ACC112 (cell line): ENCODE data around the gene WBP2.

Experiments used
- H2AFZ ChIP-seq: fragments of 200-600 bp; sonication (generic); one replicate; pipeline ENCODE4 v1.6.0; 2017; ENCODE audit warnings: antibody characterized with exemption, low read length; ENCODE audit not compliant: unreplicated experiment
- H3K27ac ChIP-seq: fragments of 200-600 bp; sonication (generic); 2 replicates; pipeline ENCODE4 v1.5.1; 2014; ENCODE audit warnings: low read depth, mild to moderate bottlenecking, antibody characterized with exemption, low read length, moderate library complexity
- H3K27me3 ChIP-seq: fragments of 200-600 bp; sonication (generic); 2 replicates; pipeline ENCODE4 v1.6.1; 2014; ENCODE audit warnings: mild to moderate bottlenecking, antibody characterized with exemption, low read length, moderate library complexity, mixed read lengths; ENCODE audit not compliant: insufficient read depth
- H3K36me3 ChIP-seq: fragments of 200-600 bp; sonication (generic); 2 replicates; pipeline ENCODE4 v1.6.1; 2016; ENCODE audit warnings: mild to moderate bottlenecking, antibody characterized with exemption, low read length, moderate library complexity, mixed read lengths; ENCODE audit not compliant: insufficient read depth
- H3K4me1 ChIP-seq: fragments of 200-600 bp; sonication (generic); one replicate; pipeline ENCODE4 v1.6.1; 2016; ENCODE audit warnings: low read length, mixed read lengths; ENCODE audit not compliant: insufficient read depth, unreplicated experiment, control insufficient read depth
- H3K4me3 ChIP-seq: fragments of 200-600 bp; sonication (generic); 2 replicates; pipeline ENCODE4 v1.5.1; 2014; ENCODE audit warnings: mild to moderate bottlenecking, low read depth, low read length
- H3K79me2 ChIP-seq: fragments of 200-600 bp; sonication (generic); one replicate; pipeline ENCODE4 v1.6.0; 2016; ENCODE audit warnings: low read length; ENCODE audit not compliant: control insufficient read depth, unreplicated experiment, insufficient read depth

The WBP2 gene

DNA sequence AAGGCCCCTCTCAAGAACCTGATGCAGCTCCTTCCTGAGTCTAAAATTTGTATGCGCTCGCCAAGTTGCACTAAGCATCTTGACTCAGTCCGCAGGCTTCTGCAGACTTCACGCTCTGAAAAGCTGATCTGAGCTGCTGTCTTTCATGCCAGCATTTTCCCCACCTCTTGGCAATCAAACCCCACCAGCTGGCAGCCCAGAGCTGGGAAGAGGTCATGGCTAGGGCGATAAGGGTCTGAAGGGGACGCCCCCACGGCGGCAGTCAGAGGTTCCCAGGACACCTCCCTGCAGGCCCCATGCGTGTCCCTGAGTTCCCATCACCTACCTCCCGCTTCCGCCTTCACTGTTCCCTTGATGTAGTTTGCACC lies 5.9 kb downstream of the WBP2 start:
- peaks cover 31% of the 10 kb centered on the region for H3K4me1 ChIP-seq
- no peak overlapping the region for H3K27ac ChIP-seq
- no peaks in the 10 kb centered on the region; the same call in 1 of the 2 replicates for H3K36me3 ChIP-seq
- no peaks in the 10 kb centered on the region for H3K27me3 ChIP-seq
- H2AFZ ChIP-seq = no peak overlapping the region
- H3K79me2 ChIP-seq = peaks cover 4% of the 10 kb centered on the region
- no peak overlapping the region for H3K4me3 ChIP-seq

DNA sequence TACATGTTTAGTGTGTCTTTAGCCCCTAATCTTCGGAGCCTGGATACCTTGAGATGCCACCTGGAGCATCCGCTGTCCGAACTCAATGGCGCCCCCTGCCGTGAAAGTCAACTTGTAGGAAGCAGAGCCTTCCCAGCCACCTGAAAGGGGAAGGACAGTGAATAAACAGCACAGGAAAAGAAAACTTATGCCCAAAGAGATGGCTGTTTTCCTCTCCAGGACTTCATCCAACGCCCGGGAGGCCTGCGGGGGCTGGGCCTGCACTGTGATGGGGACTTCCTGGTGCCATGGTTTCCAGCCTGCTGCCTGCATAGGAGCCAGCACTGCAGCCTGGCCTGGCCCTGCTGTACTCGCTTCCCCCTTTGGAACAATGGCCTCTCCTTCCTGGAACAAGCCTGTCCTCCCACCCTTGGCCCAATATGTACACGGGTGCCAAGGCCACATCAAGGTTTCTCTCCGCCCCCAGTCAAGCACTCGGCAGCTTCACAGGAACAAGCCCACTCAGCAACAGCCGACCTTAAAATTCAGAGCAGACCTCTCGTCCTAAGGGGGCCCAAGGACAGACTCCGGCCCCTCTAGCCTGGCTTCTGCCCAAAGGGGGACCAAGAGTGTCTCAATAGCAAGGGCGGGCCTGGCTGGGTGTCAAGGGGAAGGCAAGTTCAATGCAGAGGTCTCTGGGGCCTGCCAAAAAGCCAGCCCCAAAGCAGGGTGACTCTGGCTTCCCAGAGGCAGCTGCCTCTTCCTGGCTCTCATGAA lies 6.4 kb downstream of the WBP2 start:
- Histone ChIP-seq H3K4me3 (no peak overlapping the region), H3K79me2 (peaks cover 3% of the 10 kb centered on the region), H3K36me3 (no peaks in the 10 kb centered on the region; the same call in 1 of the 2 replicates), H2AFZ (no peak overlapping the region), H3K4me1 (peaks cover 28% of the 10 kb centered on the region), H3K27ac (no peak overlapping the region), H3K27me3 (no peaks in the 10 kb centered on the region)

DNA sequence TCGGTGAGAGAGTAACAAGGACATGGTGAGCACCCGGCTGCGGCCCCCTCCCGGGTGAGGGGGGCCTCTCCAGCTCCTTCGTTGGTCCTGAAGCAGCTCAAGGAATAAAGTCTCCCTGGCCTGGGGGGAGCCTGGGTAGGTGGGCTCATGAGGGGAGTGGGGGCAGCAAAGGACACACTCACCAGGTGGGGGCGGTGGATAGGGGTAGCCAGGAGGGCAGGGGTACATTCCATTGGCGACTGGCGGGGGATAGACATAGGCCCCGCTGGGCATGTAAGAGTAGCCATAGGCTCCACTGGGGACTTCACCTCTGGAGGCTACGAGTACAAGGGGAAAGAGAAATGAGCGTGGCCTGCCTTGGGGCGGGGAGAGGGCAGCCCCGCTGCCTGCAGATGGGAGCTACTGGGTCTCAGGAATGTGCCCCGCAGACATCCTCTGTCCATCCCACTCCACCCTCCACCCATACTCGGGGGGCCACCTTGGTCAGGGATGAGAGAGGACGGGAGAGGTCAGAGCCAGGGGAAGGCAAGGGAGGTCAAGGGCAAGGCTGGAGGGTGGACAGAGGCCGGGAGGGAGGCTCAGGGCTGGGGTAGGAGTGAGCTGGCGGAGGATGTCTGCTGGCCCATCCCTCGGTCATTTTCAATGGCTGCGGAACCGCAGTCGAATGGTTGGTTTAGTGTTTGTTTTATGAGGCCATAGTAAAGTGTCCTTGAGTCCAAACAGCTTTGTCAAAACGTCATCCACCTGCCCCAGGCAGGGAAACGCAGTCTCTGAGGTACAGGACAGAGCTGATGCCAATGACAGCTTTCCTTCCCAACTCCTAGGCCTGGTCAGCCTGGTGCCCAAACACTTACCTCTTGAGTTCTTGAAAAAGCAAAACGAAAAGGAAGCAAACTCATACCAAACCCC lies 7.3 kb downstream of the WBP2 start:
- Histone ChIP-seq H3K4me1 (peaks cover 20% of the 10 kb centered on the region), H2AFZ (no peak overlapping the region), H3K36me3 (no peaks in the 10 kb centered on the region; the same call in 1 of the 2 replicates), H3K27ac (no peak overlapping the region), H3K27me3 (no peaks in the 10 kb centered on the region), H3K4me3 (no peak overlapping the region), H3K79me2 (peaks cover 3% of the 10 kb centered on the region)

DNA sequence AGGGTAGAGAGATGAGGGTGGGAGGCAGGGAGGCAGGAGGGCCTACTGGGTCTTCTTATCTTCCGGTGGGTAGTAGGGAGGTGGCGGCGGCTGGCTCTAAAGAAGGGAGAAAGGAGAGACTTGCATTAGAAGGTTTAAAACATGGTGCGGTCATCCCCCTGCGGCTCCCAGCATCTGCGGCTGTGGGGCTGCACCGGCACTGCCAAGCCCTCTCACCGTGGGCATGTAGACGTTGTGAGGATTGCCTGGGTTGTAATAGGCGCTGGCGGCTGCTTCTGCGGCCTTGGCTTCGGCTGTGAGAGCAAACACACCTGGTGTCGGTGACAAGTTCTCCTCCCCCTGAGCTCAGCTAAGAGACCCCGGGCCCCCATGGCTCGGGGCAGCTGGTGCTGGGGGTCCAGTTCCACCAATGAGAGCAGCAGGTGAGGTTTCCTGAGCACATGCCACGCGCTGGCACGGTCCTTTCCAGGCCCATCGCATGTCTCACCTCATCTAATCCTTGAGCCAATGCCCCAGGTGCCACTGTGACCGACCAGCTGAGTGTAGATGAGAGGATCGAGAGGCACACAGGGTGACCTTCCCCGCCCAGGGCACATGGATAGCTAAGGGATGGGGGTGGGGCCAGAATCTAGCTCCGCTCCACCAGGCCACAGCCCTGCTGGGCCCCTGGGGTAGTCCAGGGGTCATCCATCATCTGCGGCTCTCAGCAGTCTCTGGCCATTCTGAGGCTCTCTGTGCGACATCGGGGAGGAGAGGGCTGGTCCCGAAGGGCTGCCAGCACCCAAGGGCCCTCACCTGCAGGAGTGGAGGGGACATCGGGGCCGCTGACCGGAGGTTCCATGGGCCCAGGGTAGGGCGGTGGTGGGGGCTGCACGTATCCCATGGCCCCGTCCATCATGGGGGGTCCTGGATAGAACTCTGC lies 8.2 kb downstream of the WBP2 start:
- Histone ChIP-seq H3K4me1 (peaks cover 16% of the 10 kb centered on the region), H3K79me2 (no peaks in the 10 kb centered on the region), H3K4me3 (no peak overlapping the region), H3K27me3 (no peaks in the 10 kb centered on the region), H3K36me3 (no peaks in the 10 kb centered on the region; the same call in 1 of the 2 replicates), H2AFZ (no peak overlapping the region), H3K27ac (no peak overlapping the region)

DNA sequence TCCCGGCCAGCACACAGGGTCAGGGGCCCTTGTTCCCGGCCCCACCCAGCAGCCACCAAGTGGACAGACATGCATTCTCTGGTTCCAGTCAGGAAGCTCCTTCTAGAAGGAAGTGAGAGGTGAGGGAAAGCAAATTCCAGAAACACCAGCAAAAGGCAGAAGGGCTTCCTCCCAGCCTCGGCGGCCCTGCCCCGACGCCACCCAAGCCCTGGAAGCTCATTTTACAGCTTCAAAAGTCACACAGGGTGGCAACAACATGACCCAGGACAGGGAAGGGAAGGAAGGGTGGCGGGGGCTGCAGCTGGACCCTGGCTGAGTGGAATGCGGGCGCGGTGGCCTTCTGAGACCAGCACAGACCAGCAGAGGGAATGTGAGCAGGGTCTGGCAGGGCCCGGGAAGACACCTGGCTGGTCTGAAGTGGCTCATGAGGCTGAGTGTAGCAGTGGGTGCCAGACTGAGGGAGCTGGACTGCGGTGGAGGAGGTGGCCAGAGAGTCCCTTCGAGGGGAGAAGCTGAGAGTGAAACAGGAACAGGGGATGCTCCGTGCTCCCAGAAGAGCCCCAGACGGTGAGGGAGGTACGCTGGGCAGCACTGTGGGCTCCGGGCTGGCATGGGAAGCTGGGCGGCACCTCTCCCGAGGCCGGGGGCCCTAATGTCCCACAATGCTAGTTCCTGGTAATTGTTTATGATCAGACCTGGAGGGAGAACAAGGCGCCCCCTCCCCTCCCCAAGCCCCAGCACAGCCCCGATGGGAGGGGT lies 9.0 kb downstream of the WBP2 start:
- Histone ChIP-seq H3K36me3 (no peaks in the 10 kb centered on the region; the same call in 1 of the 2 replicates), H3K4me3 (no peak overlapping the region), H3K27ac (no peak overlapping the region), H3K27me3 (no peaks in the 10 kb centered on the region), H2AFZ (no peak overlapping the region), H3K79me2 (no peaks in the 10 kb centered on the region), H3K4me1 (peaks cover 16% of the 10 kb centered on the region)

DNA sequence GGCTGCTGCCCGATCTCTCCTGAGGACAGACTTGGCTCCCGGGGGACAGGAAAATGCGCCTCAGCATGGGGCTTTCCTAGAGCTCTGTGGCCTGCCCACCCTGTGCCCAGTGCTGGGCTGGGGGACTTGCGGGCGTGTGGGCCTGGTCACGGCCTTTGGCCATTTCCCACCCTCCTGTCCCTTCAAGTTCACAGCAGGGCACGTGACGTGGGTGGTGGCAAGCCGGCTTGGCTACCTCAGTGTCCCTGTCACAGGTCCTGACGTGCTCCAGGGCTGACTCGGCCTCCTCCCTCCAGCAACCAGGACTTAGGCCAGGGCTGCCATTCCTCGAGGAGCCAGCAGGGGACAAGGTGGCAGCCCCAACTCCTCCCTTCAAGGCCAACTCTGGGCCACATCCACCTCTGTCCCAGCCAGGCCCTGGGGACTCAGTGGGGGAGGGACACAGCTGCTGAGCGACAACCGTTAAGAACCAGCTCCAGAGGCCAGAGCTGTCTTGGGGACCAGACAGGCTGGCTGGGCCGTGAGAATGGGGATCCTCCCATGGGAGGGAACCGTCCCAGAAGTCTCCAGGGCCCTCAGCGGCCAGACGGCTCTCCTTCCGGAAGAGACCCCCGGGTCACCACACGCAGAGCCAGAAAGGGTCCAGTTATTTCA lies 9.9 kb downstream of the WBP2 start:
- Histone ChIP-seq H2AFZ (no peak overlapping the region), H3K36me3 (no peaks in the 10 kb centered on the region; the same call in 1 of the 2 replicates), H3K4me1 (peaks cover 16% of the 10 kb centered on the region), H3K27ac (peak overlapping the region; percentile 26; the same call in 1 of the 2 replicates), H3K27me3 (no peaks in the 10 kb centered on the region), H3K79me2 (no peaks in the 10 kb centered on the region), H3K4me3 (no peak overlapping the region)

DNA sequence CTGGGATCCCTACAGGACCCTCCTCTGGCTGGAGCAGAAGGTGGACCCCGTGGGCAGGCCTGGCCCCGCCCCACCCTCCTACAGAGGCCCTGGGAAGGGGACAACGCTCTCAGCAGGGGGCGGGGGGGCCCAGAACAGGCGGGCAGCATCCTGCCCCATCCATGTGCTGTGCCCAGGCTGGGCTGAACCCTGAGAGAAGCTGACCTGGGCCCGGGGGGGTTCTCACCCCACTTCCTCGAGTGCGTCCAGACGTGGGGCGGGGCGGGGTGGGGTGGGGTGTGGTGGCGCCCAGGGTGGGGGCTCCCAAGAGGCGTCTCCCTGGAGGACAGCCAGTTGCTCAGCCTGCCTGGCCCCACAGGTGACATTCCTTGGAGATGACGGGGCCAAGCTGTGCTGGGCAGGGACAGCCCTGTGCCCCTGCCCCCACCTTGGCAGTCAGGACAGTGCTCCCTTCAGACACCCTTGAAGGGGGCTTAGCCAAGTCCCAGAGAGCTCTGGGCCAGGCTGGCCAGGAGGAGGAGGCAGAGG lies 10.5 kb downstream of the WBP2 start:
- H3K4me3 ChIP-seq = no peak overlapping the region
- no peaks in the 10 kb centered on the region; the same call in 1 of the 2 replicates for H3K36me3 ChIP-seq
- H3K27me3 ChIP-seq = no peaks in the 10 kb centered on the region
- H3K79me2 ChIP-seq = no peaks in the 10 kb centered on the region
- H2AFZ ChIP-seq = no peak overlapping the region
- peaks cover 16% of the 10 kb centered on the region for H3K4me1 ChIP-seq
- peak overlapping the region; percentile 26; the same call in 1 of the 2 replicates for H3K27ac ChIP-seq

DNA sequence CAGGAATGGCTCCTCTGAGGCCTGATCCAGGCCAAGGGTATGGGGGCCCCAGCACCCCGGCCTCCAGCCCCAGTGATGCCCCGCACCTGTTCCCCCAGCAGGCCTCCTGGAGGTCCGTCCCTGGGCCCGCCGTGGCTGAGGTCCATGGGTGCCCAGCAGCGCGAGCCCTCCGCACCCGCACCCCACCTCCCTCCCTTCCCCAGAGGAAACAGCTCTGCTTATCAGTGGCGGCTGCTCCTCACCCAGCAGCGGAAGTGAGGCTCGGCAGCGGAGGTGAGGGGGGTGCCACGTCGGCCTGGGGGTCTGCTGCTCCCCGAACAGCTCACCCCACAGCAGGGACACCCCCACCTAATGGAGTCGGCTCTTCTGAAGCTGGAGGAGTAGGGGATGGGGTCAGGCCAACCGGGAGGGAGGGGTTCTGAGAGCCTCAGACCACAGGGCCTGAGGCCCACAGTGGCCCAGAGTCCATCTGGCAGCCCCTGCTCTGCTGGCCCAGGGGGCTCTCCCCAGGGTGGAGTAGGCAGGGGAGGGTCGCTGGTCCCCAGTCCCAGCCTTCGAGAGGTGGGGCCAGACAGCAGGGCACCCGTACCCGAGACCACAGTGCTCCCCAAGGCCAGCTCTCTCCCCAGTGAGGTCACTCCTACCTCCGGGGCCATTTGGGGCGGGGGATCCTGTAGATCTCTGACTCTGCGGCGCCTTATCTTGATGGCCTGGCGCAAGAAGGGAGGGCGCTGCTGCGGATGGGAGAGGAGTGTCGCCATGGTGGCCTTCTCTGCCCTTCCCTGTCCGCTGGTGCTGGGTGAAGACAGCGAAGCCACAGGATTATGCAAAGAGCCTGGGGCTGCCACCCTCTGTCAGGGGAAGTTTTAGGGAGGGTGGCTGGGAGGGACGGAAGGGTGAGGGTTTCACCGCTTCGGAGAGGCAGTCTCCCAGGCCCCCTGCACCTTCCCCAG lies 11.3 kb downstream of the WBP2 start, which contains the start of gene UNC13D:
UNC13D (minus strand) TSS at position 828 of the 953 bp plus-strand sequence; CDS start at position 761, 67 bp downstream.
- no peaks in the 10 kb centered on the region for H3K27me3 ChIP-seq
- no peak within 1 kb of the TSS for H3K4me3 ChIP-seq
- no peaks in the 10 kb centered on the region; the same call in 1 of the 2 replicates for H3K36me3 ChIP-seq
- no peak within 1 kb of the TSS for H2AFZ ChIP-seq
- H3K4me1 ChIP-seq = peaks cover 16% of the 10 kb centered on the region
- H3K27ac ChIP-seq = peak within 1 kb of the TSS; percentile 26; the same call in 1 of the 2 replicates
- no peaks in the 10 kb centered on the region for H3K79me2 ChIP-seq
